SK-N-MC (cell line): ENCODE results near the gene ARID1B.

Experiments
- DNase-seq: peaks from one replicate; pipeline ENCODE4 v3.0.0-alpha.2; 2011; ENCODE audit warnings: low read depth, low spot score
- H3K27ac ChIP-seq: fragments of 200-600 bp; sonication (generic); 2 replicates; pipeline ENCODE4 v1.5.1; 2016; ENCODE audit warnings: mixed run types
- H3K36me3 ChIP-seq: fragments of 200-600 bp; sonication (generic); 2 replicates; pipeline ENCODE4 v1.6.1; 2017; ENCODE audit warnings: antibody characterized with exemption, low read length, mixed read lengths; ENCODE audit not compliant: insufficient read depth
- H3K4me3 ChIP-seq: fragments of 200-600 bp; sonication (generic); 2 replicates; pipeline ENCODE4 v1.5.1; 2016
- H3K9ac ChIP-seq: fragments of 200-600 bp; sonication (generic); 2 replicates; pipeline ENCODE4 v1.8.0; 2017; ENCODE audit warnings: mixed run types, mixed read lengths; ENCODE audit not compliant: insufficient read length
- H3K9me3 ChIP-seq: fragments of 200-600 bp; sonication (generic); 2 replicates; pipeline ENCODE4 v1.6.1; 2017; ENCODE audit warnings: low read depth, mild to moderate bottlenecking, antibody characterized with exemption, low read length, moderate library complexity, mixed read lengths
- EZH2 ChIP-seq: fragments of 200-600 bp; sonication (generic); IDR thresholded peaks from one replicate; pipeline ENCODE4 v1.6.1; 2017; ENCODE audit warnings: antibody characterized with exemption
- FOXP2 ChIP-seq: optimal IDR thresholded peaks from 2 replicates; pipeline ENCODE3; 2011; ENCODE audit warnings: mild to moderate bottlenecking, moderate library complexity; ENCODE audit not compliant: insufficient read depth; ENCODE audit errors: extremely low read length, control extremely low read depth
- POLR2AphosphoS5 ChIP-seq: IDR thresholded peaks from 2 replicates; pipeline ENCODE4 v1.6.1; 2012; ENCODE audit warnings: mild to moderate bottlenecking, low read depth, low read length, borderline replicate concordance

ARID1B gene

GRCh38 chr6:156794546-156795354, 17.6 kb downstream of the ARID1B start:
- 0 out of 2 replicates have a peak overlapping the region, but pooled peaks have one; percentile 26 for H3K27ac ChIP-seq
- H3K4me3 ChIP-seq = no peak overlapping the region
- H3K36me3 ChIP-seq = no peaks in the 10 kb centered on the region; the same call in 1 of the 2 replicates
- H3K9ac ChIP-seq = no peak overlapping the region
- H3K9me3 ChIP-seq = no peaks in the 10 kb centered on the region
- TF ChIP-seq EZH2 = no peak
- TF ChIP-seq FOXP2 = no peak
- no peak for TF ChIP-seq POLR2AphosphoS5
- DNase-seq = no peak

- Histone ChIP-seq H3K9me3 (no peaks in the 10 kb centered on the region), H3K9ac (no peak overlapping the region), H3K4me3 (no peak overlapping the region), H3K36me3 (no peaks in the 10 kb centered on the region; the same call in 1 of the 2 replicates), H3K27ac (peak overlapping the region; percentile 71)
- TF ChIP-seq POLR2AphosphoS5 = no peak
- no peak for TF ChIP-seq EZH2
- no peak for TF ChIP-seq FOXP2
- no peak for DNase-seq
Measured at GRCh38 chr6:156795825-156796224, 18.6 kb downstream of the ARID1B start.

DNA sequence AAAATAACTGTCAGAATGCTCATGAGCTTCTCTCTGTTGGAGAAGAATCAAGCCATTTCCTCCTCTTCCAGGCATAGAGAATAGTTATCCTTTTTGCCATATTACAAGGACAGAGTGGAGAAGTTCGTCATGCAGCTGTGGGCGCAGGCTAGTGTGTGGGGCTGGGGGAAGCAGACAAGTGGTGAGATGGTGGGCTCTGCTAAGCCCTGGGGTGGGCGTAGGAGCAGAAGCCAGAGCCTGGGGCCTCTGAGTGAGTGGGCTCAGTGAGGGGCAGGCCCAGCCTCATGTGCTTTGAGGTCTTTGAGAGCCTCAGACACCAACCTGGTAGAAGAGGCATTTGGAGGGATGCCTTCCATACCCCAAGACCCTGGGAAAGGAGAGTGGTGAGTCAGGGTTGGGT, 19.4 kb downstream of the ARID1B start:
- TF ChIP-seq FOXP2 (no peak), POLR2AphosphoS5 (no peak), EZH2 (no peak)
- DNase-seq = no peak
- no peaks in the 10 kb centered on the region for H3K9me3 ChIP-seq
- no peak overlapping the region for H3K4me3 ChIP-seq
- no peak overlapping the region for H3K9ac ChIP-seq
- H3K27ac ChIP-seq = peak overlapping the region; percentile 71; the same call in 1 of the 2 replicates
- no peaks in the 10 kb centered on the region; the same call in 1 of the 2 replicates for H3K36me3 ChIP-seq

GRCh38 chr6:156797901-156798735, 20.9 kb downstream of the ARID1B start:
- H3K27ac ChIP-seq = no peak overlapping the region
- no peaks in the 10 kb centered on the region for H3K9me3 ChIP-seq
- no peak overlapping the region for H3K9ac ChIP-seq
- TF ChIP-seq FOXP2 = no peak
- TF ChIP-seq EZH2 = no peak
- no peak for TF ChIP-seq POLR2AphosphoS5
- H3K4me3 ChIP-seq = no peak overlapping the region
- DNase-seq = no peak
- no peaks in the 10 kb centered on the region; the same call in 1 of the 2 replicates for H3K36me3 ChIP-seq

DNA sequence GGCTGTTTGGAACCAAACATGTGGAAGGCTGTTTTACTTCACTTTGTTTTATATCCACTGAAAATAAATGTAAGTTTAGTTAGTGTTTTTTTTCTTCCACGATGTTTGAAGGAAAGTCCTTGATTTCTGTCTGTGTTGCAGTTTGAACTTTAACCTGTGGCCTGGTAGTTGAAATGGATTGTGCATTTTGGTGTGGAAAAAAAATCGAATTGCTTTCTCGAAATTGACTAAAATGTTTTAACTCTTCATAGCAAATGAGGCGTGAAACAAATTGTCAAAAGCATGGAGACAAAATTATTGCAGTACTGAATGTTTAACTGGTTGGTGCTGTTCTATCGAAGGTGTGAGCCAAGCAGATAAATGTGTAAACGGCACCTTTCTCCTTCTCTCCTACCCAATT, 24.5 kb downstream of the ARID1B start:
- Histone ChIP-seq H3K4me3 (0 out of 2 replicates have a peak overlapping the region, but pooled peaks have one; percentile 16), H3K9ac (no peak overlapping the region), H3K36me3 (no peaks in the 10 kb centered on the region; the same call in 1 of the 2 replicates), H3K27ac (peak overlapping the region; percentile 5; the same call in 1 of the 2 replicates), H3K9me3 (no peaks in the 10 kb centered on the region)
- no peak for TF ChIP-seq FOXP2
- no peak for TF ChIP-seq POLR2AphosphoS5
- TF ChIP-seq EZH2 = no peak
- no peak for DNase-seq

- no peak for DNase-seq
- Histone ChIP-seq H3K27ac (no peak overlapping the region), H3K9ac (no peak overlapping the region), H3K4me3 (no peak overlapping the region), H3K9me3 (no peaks in the 10 kb centered on the region), H3K36me3 (no peaks in the 10 kb centered on the region; the same call in 1 of the 2 replicates)
- TF ChIP-seq FOXP2 = no peak
- TF ChIP-seq POLR2AphosphoS5 = no peak
- TF ChIP-seq EZH2 = no peak
Measured at GRCh38 chr6:156803353-156803752, 26.2 kb downstream of the ARID1B start.

- no peak overlapping the region for H3K4me3 ChIP-seq
- TF ChIP-seq EZH2 (no peak), POLR2AphosphoS5 (no peak), FOXP2 (no peak)
- no peaks in the 10 kb centered on the region; the same call in 1 of the 2 replicates for H3K36me3 ChIP-seq
- H3K9me3 ChIP-seq = no peaks in the 10 kb centered on the region
- no peak for DNase-seq
- no peak overlapping the region for H3K27ac ChIP-seq
- no peak overlapping the region for H3K9ac ChIP-seq
Measured at GRCh38 chr6:156804402-156804801, 27.2 kb downstream of the ARID1B start.

GRCh38 chr6:156806155-156806554, 29.0 kb downstream of the ARID1B start:
- Histone ChIP-seq H3K9ac (no peak overlapping the region), H3K9me3 (no peaks in the 10 kb centered on the region), H3K36me3 (peaks cover 12% of the 10 kb centered on the region), H3K4me3 (no peak overlapping the region), H3K27ac (peak overlapping the region; percentile 71)
- TF ChIP-seq FOXP2 (no peak), EZH2 (no peak), POLR2AphosphoS5 (no peak)
- no peak for DNase-seq
